A549 (cell line): ENCODE results near the gene ARL15. TPM values are rescaled to one million over a fixed set of nuclear protein-coding genes. Genes with fewer than 3 reads are reported as not detected.

Experiments used
- ATAC-seq, 2 experiments: fragments of 200-7000 bp in 1 of 2; fragments of >200 bp in 1 of 2; cut with Nextera tagmentation in 1 of 2; cut with Tn5 transposase in 1 of 2; 3 replicates each; pipeline versions ENCODE4 v1.8.0 to v1.9.1; 2018 to 2020; ENCODE audit warnings: mild to moderate bottlenecking in 1 of 2, moderate library complexity in 1 of 2
- CTCF ChIA-PET: fragments of 300-600 bp; sonication (Branson Sonifier 250); formaldehyde crosslinking; extraction: SDS; loops from one replicate; lab custom pipeline; 2021; ENCODE audit warnings: antibody characterized with exemption, inconsistent platforms; lab: Yijun Ruan, JAX
- POLR2A ChIA-PET: fragments of 350-600 bp; formaldehyde crosslinking; extraction: SDS; loops from one replicate; lab custom pipeline; 2021; ENCODE audit warnings: antibody characterized with exemption, inconsistent platforms; lab: Yijun Ruan, JAX
- DNase-seq, 2 experiments: peaks; one replicate each; pipeline versions ENCODE4 v3.0.0 to v3.0.0-alpha.2; 2011 to 2016; ENCODE audit warnings: low read depth in 1 of 2, low spot score in 1 of 2
- FAIRE-seq: peaks from 2 replicates; lab custom pipeline; 2011; peaks lifted over from hg19 to GRCh38; lab: Jason Lieb, UNC
- H3K27ac ChIP-seq, 2 experiments: fragments of >200 bp; sonication (Bioruptor Twin); formaldehyde crosslinking; 3 replicates each; pipeline ENCODE4 v1.5.1; 2016 to 2017
- H3K4me1 ChIP-seq: fragments of >200 bp; sonication (Bioruptor Twin); formaldehyde crosslinking; 3 replicates; pipeline ENCODE4 v1.6.1; 2016
- H3K4me2 ChIP-seq: fragments of >200 bp; sonication (Bioruptor Twin); formaldehyde crosslinking; 3 replicates; pipeline ENCODE4 v1.6.1; 2016
- H3K4me3 ChIP-seq: fragments of >200 bp; sonication (Bioruptor Twin); formaldehyde crosslinking; 3 replicates; pipeline ENCODE4 v1.5.1; 2016
- H3K9me3 ChIP-seq: fragments of >200 bp; sonication (Bioruptor Twin); formaldehyde crosslinking; 3 replicates; pipeline ENCODE4 v1.6.1; 2016
- BHLHE40 ChIP-seq: IDR thresholded peaks from 2 replicates; pipeline ENCODE4 v1.6.1; 2012; ENCODE audit warnings: low read depth, low read length, inconsistent platforms
- CBX8 ChIP-seq: fragments of 200-600 bp; sonication (generic); IDR thresholded peaks from 2 replicates; pipeline ENCODE4 v1.6.1; 2016
- CEBPB ChIP-seq, 2 experiments: fragments of >200 bp in 1 of 2; sonication (Bioruptor Twin) in 1 of 2; formaldehyde crosslinking in 1 of 2; IDR thresholded peaks; 2 replicates each; pipeline ENCODE4 v1.6.1; 2012 to 2016
- ESRRA ChIP-seq: fragments of 150-350 bp; IDR thresholded peaks from 2 replicates; pipeline ENCODE4 v1.6.1; 2014; ENCODE audit warnings: mild to moderate bottlenecking, low read length, borderline replicate concordance
- GATA3 ChIP-seq: IDR thresholded peaks from 2 replicates; pipeline ENCODE4 v1.6.1; 2012; ENCODE audit warnings: borderline replicate concordance
- HMGXB4 ChIP-seq: fragments of 250-450 bp; sonication (Bioruptor Pico); IDR thresholded peaks from 2 replicates; pipeline ENCODE4 v1.5.0; 2021; ENCODE audit warnings: mild to moderate bottlenecking, moderate library complexity, borderline replicate concordance
- HOXB5 ChIP-seq: fragments of 250-450 bp; sonication (Bioruptor Pico); IDR thresholded peaks from 2 replicates; pipeline ENCODE4 v1.5.0; 2020; ENCODE audit warnings: mild to moderate bottlenecking, moderate library complexity
- JUN ChIP-seq, 2 experiments: fragments of >200 bp; sonication (Bioruptor Twin); formaldehyde crosslinking; IDR thresholded peaks; 2 replicates in 1 of 2; 3 replicates in 1 of 2; pipeline ENCODE4 v1.6.1; 2016 to 2017
- JUNB ChIP-seq: fragments of >200 bp; sonication (Bioruptor Twin); formaldehyde crosslinking; IDR thresholded peaks from 2 replicates; pipeline ENCODE4 v1.6.1; 2016
- KDM1A ChIP-seq: fragments of 200-600 bp; sonication (generic); IDR thresholded peaks from 2 replicates; pipeline ENCODE4 v1.6.1; 2016; ENCODE audit warnings: low read depth, mild to moderate bottlenecking
- KDM5A ChIP-seq: fragments of 200-600 bp; sonication (generic); IDR thresholded peaks from 2 replicates; pipeline ENCODE4 v1.6.1; 2016; ENCODE audit warnings: antibody characterized with exemption, mild to moderate bottlenecking
- NFE2L2 ChIP-seq: fragments of 150-350 bp; conservative IDR thresholded peaks from 2 replicates; pipeline ENCODE4 v1.6.1; 2014; ENCODE audit warnings: low read length
- NPAS2 ChIP-seq: fragments of 250-450 bp; sonication (Bioruptor Pico); IDR thresholded peaks from 2 replicates; pipeline ENCODE4 v1.8.0; 2022; ENCODE audit warnings: mild to moderate bottlenecking, moderate library complexity, borderline replicate concordance
- PHF8 ChIP-seq: fragments of 200-600 bp; sonication (generic); IDR thresholded peaks from 2 replicates; pipeline ENCODE4 v1.6.1; 2016; ENCODE audit warnings: low read depth, mild to moderate bottlenecking, antibody characterized with exemption, moderate library complexity, borderline replicate concordance
- RFX5 ChIP-seq: fragments of 450-650 bp; IDR thresholded peaks from 2 replicates; pipeline ENCODE4 v1.7.1; 2014; ENCODE audit warnings: antibody characterized with exemption, mild to moderate bottlenecking, moderate library complexity
- TP53 ChIP-seq: fragments of 250-450 bp; sonication (Bioruptor Pico); IDR thresholded peaks from 2 replicates; pipeline ENCODE4 v1.5.0; 2021; ENCODE audit warnings: mild to moderate bottlenecking, moderate library complexity
- ZC3H11A ChIP-seq: fragments of 450-650 bp; IDR thresholded peaks from 2 replicates; pipeline ENCODE4 v1.6.1; 2014; ENCODE audit warnings: antibody characterized with exemption, mild to moderate bottlenecking
- ZNF302 ChIP-seq: fragments of 250-450 bp; sonication (Bioruptor Pico); IDR thresholded peaks from 2 replicates; pipeline ENCODE4 v1.9.0; 2021; ENCODE audit warnings: inconsistent platforms, mild to moderate bottlenecking, moderate library complexity
- ZSCAN20 ChIP-seq: fragments of 250-450 bp; sonication (Bioruptor Pico); IDR thresholded peaks from 2 replicates; pipeline ENCODE4 v1.8.0; 2022; ENCODE audit warnings: mild to moderate bottlenecking, moderate library complexity
- WGBS: methylation state at CpG from one replicate; pipeline ENCODE4 v1.1.6; 2017; ENCODE audit errors: missing lambda C conversion rate; 5-methylcytosine and 5-hydroxymethylcytosine counted together
- polyA plus RNA-seq, 4 experiments: library from polyadenylated mRNA; depleted of rRNA in 3 of 4; stranded (reverse); fragments of >200 nt; fragmentation: RNase III in 1 of 4; extraction: RNeasy Plus Mini Kit Qiagen cat#74134 plus additional on column Dnase treatment in 1 of 4; gene quantifications; 2 replicates in 3 of 4; 3 replicates in 1 of 4; pipeline ENCODE4 v1.2.3, GENCODE V29; 2011 to 2017
- TF ChIP-seq, protein P1 (sequence below): IDR thresholded peaks from 2 replicates; pipeline ENCODE4 v1.6.1; 2012
- TF ChIP-seq, protein P2 (sequence below): fragments of >200 bp; sonication (Bioruptor Twin); formaldehyde crosslinking; IDR thresholded peaks from 3 replicates; pipeline ENCODE4 v1.6.1; 2016
- TF ChIP-seq, protein P3 (sequence below): fragments of >200 bp; sonication (Bioruptor Twin); formaldehyde crosslinking; IDR thresholded peaks from 2 replicates; pipeline ENCODE4 v1.6.1; 2016

ARL15 gene
- polyA plus RNA-seq, 2 of the 4 experiments (the other 2 are of a cell fraction) = 11.8 to 12.1 TPM

GRCh38 chr5:54273715-54274114, 36.7 kb downstream of the ARL15 start:
- TF ChIP-seq ESRRA (no peak), HOXB5 (CRISPR knock-in tag) (no peak), HMGXB4 (CRISPR knock-in tag) (no peak), PHF8 (no peak), TP53 (CRISPR knock-in tag) (no peak)
- DNase-seq (no peak), FAIRE-seq (no peak), ATAC-seq (no peak)
- Histone ChIP-seq H3K27ac (no peak overlapping the region), H3K4me1 (no peaks in the 10 kb centered on the region), H3K4me2 (no peak overlapping the region), H3K9me3 (no peaks in the 10 kb centered on the region), H3K4me3 (no peak overlapping the region)
- POLR2A ChIA-PET = no interaction called here
- WGBS = 84% methylated on average over 6 of the region's 6 CpGs
- CTCF ChIA-PET = no interaction called here

- ATAC-seq (no peak), FAIRE-seq (no peak), DNase-seq (no peak)
- no peaks in the 10 kb centered on the region for H3K9me3 ChIP-seq
- no peak overlapping the region for H3K27ac ChIP-seq
- CTCF ChIA-PET = no interaction called here
- H3K4me2 ChIP-seq = no peak overlapping the region
- POLR2A ChIA-PET = no interaction called here
- no peak for TF ChIP-seq KDM5A
- TF ChIP-seq ESRRA = no peak
- no peak for TF ChIP-seq KDM1A
- TF ChIP-seq PHF8 = no peak
- TF ChIP-seq NPAS2 = no peak
- TF ChIP-seq, protein P1, sequence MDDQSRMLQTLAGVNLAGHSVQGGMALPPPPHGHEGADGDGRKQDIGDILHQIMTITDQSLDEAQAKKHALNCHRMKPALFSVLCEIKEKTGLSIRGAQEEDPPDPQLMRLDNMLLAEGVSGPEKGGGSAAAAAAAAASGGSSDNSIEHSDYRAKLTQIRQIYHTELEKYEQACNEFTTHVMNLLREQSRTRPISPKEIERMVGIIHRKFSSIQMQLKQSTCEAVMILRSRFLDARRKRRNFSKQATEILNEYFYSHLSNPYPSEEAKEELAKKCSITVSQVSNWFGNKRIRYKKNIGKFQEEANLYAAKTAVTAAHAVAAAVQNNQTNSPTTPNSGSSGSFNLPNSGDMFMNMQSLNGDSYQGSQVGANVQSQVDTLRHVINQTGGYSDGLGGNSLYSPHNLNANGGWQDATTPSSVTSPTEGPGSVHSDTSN = no peak
- TF ChIP-seq RFX5 = no peak
- no peak for TF ChIP-seq JUNB
- H3K4me3 ChIP-seq = no peak overlapping the region
- 79% methylated on average over 1 of the region's 1 CpG for WGBS
- no peaks in the 10 kb centered on the region for H3K4me1 ChIP-seq
Observed at GRCh38 chr5:54272746-54273145, 37.6 kb downstream of the ARL15 start.

DNA sequence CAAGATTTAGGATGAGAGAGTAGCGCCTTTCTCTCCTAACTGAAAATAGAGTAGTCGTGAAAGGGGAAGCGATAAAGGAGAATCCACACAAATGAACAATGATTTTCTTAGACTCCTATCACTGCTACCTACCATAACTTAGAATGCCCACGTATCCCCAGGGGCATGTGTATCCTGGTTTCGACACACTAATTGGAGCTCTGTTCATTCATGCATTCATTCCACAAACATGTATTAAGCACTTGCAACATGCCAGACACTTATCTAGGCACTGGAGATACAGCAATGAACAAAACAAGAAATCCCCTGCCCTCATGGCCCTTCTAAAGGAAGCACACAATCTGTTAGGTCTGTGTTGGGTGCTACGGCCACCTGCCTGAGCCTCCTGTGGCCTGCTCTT, 40.0 kb downstream of the ARL15 start:
- ATAC-seq = no peak
- no peak overlapping the region for H3K4me3 ChIP-seq
- no peak overlapping the region for H3K27ac ChIP-seq
- no peak for FAIRE-seq
- CTCF ChIA-PET = interaction anchor here (1.4 kb wide), 1 partner anchor 149 kb away, joined by 3 read pairs; no protein-coding TSS in a partner anchor
- WGBS = 80% methylated on average over 6 of the region's 6 CpGs
- no peak for DNase-seq
- TF ChIP-seq ZNF302 (CRISPR knock-in tag) (no peak), GATA3 (no peak), JUN (IDR thresholded peaks at IDR 0.05) (no peak), ZC3H11A (no peak), NFE2L2 (no peak)
- TF ChIP-seq, protein P2, sequence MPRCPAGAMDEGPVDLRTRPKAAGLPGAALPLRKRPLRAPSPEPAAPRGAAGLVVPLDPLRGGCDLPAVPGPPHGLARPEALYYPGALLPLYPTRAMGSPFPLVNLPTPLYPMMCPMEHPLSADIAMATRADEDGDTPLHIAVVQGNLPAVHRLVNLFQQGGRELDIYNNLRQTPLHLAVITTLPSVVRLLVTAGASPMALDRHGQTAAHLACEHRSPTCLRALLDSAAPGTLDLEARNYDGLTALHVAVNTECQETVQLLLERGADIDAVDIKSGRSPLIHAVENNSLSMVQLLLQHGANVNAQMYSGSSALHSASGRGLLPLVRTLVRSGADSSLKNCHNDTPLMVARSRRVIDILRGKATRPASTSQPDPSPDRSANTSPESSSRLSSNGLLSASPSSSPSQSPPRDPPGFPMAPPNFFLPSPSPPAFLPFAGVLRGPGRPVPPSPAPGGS = no peak
- TF ChIP-seq, all 56 proteins: peak for 0
- Histone ChIP-seq H3K9me3 (no peaks in the 10 kb centered on the region), H3K4me1 (no peaks in the 10 kb centered on the region), H3K4me2 (no peak overlapping the region)
- POLR2A ChIA-PET = no interaction called here

- H3K4me1 ChIP-seq = no peaks in the 10 kb centered on the region
- no peak overlapping the region for H3K27ac ChIP-seq
- DNase-seq = no peak
- no peak for ATAC-seq
- no peaks in the 10 kb centered on the region for H3K9me3 ChIP-seq
- POLR2A ChIA-PET = no interaction called here
- no peak overlapping the region for H3K4me2 ChIP-seq
- H3K4me3 ChIP-seq = no peak overlapping the region
- TF ChIP-seq CEBPB (IDR thresholded peaks at IDR 0.05) (no peak), BHLHE40 (no peak), GATA3 (no peak), CBX8 (no peak), JUN (IDR thresholded peaks at IDR 0.05) (no peak), ZSCAN20 (no peak)
- TF ChIP-seq, protein P3, sequence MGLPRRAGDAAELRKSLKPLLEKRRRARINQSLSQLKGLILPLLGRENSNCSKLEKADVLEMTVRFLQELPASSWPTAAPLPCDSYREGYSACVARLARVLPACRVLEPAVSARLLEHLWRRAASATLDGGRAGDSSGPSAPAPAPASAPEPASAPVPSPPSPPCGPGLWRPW = no peak
- no peak for FAIRE-seq
- CTCF ChIA-PET = no interaction called here
Observed at GRCh38 chr5:54264574-54264973, 45.8 kb downstream of the ARL15 start.
